IMR-90 (cell line): ENCODE data around the gene CNTN5. TPM values are rescaled to one million over a fixed set of nuclear protein-coding genes. Genes with fewer than 3 reads are reported as not detected.

Experiments
- ATAC-seq: fragments of 200-7000 bp; cut with Tn5 transposase; 2 replicates; pipeline ENCODE4 v1.9.1; 2020; ENCODE audit warnings: low read depth, mild to moderate bottlenecking, moderate library complexity
- BruUV-seq: library from RNA; stranded (reverse); fragments of 400-500 nt; replicated peaks from 2 replicates; lab custom pipeline; 2021; lab: Mats Ljungman, UMichigan
- CTCF ChIA-PET: fragments of 300-600 bp; formaldehyde crosslinking; extraction: SDS; loops from one replicate; lab custom pipeline; 2021; ENCODE audit warnings: antibody characterized with exemption; lab: Yijun Ruan, JAX
- POLR2A ChIA-PET: fragments of 300-600 bp; sonication (Branson Sonifier 250); formaldehyde crosslinking; loops from one replicate; lab custom pipeline; 2022; ENCODE audit warnings: antibody characterized with exemption; ENCODE audit not compliant: unreplicated experiment; lab: Charles Lee
- DNase-seq: peaks from one replicate; pipeline ENCODE4 v3.0.0; 2013
- H2AFZ ChIP-seq: replicated peaks from 2 replicates; pipeline ENCODE3; 2013; ENCODE audit warnings: low read length, mild to moderate bottlenecking; ENCODE audit not compliant: poor library complexity
- H2AK5ac ChIP-seq: 2 replicates; pipeline ENCODE4 v1.6.1; 2013; ENCODE audit warnings: low read depth, low read length, inconsistent platforms
- H2AK9ac ChIP-seq: replicated peaks from 2 replicates; pipeline ENCODE3; 2013; ENCODE audit warnings: mild to moderate bottlenecking, low read depth, low read length, moderate library complexity; ENCODE audit not compliant: poor library complexity
- H2BK120ac ChIP-seq: 2 replicates; pipeline ENCODE4 v1.6.1; 2013; ENCODE audit warnings: low read depth, low read length, inconsistent platforms
- H2BK15ac ChIP-seq: 3 replicates; pipeline ENCODE4 v1.6.1; 2013; ENCODE audit warnings: low read depth, low read length, inconsistent platforms
- H2BK20ac ChIP-seq: 2 replicates; pipeline ENCODE4 v1.6.1; 2013; ENCODE audit warnings: low read depth, mild to moderate bottlenecking, inconsistent platforms, low read length, moderate library complexity
- H2BK5ac ChIP-seq: 2 replicates; pipeline ENCODE4 v1.6.1; 2013; ENCODE audit warnings: mild to moderate bottlenecking, low read depth, low read length, inconsistent platforms; ENCODE audit not compliant: poor library complexity, severe bottlenecking
- H3K14ac ChIP-seq: replicated peaks from 2 replicates; pipeline ENCODE4 v1.6.1; 2013; ENCODE audit warnings: low read depth, low read length, inconsistent platforms
- H3K18ac ChIP-seq: 2 replicates; pipeline ENCODE4 v1.6.1; 2013; ENCODE audit warnings: low read depth, low read length, control low read depth
- H3K23ac ChIP-seq: 2 replicates; pipeline ENCODE4 v1.6.1; 2013; ENCODE audit warnings: low read depth, low read length, inconsistent platforms
- H3K27ac ChIP-seq: 2 replicates; pipeline ENCODE4 v1.5.1; 2013; ENCODE audit warnings: mild to moderate bottlenecking, control low read depth, low read length; ENCODE audit not compliant: insufficient read depth
- H3K27me3 ChIP-seq: 2 replicates; pipeline ENCODE4 v1.6.1; 2013; ENCODE audit warnings: low read length; ENCODE audit not compliant: control insufficient read depth, insufficient read depth
- H3K36me3 ChIP-seq: 2 replicates; pipeline ENCODE4 v1.6.1; 2013; ENCODE audit warnings: low read length, mixed read lengths; ENCODE audit not compliant: control insufficient read depth, insufficient read depth
- H3K4ac ChIP-seq: 2 replicates; pipeline ENCODE4 v1.6.1; 2013; ENCODE audit warnings: low read depth, low read length, inconsistent platforms
- H3K4me1 ChIP-seq: 2 replicates; pipeline ENCODE4 v1.6.1; 2013; ENCODE audit warnings: low read length, mixed read lengths; ENCODE audit not compliant: control insufficient read depth, insufficient read depth
- H3K4me2 ChIP-seq: 2 replicates; pipeline ENCODE4 v1.6.1; 2013; ENCODE audit warnings: low read depth, mild to moderate bottlenecking, control low read depth, low read length, moderate library complexity
- H3K4me3 ChIP-seq: 2 replicates; pipeline ENCODE4 v1.5.1; 2013; ENCODE audit warnings: low read depth, mild to moderate bottlenecking, control low read depth, low read length, moderate library complexity; ENCODE audit not compliant: insufficient read depth
- H3K56ac ChIP-seq: 2 replicates; pipeline ENCODE4 v1.6.1; 2013; ENCODE audit warnings: low read length, inconsistent platforms; ENCODE audit not compliant: insufficient read depth; ENCODE audit errors: extremely low read depth
- H3K79me1 ChIP-seq, 2 experiments: 2 replicates each; pipeline ENCODE4 v1.6.1; 2013; ENCODE audit warnings: low read length in 2 of 2, inconsistent platforms in 1 of 2, low read depth in 1 of 2
- H3K9ac ChIP-seq: 2 replicates; pipeline ENCODE4 v1.6.1; 2013; ENCODE audit warnings: low read depth, low read length, control low read depth
- H3K9me1 ChIP-seq: 2 replicates; pipeline ENCODE4 v1.6.1; 2013; ENCODE audit warnings: low read length, inconsistent platforms; ENCODE audit not compliant: insufficient read depth
- H3K9me3 ChIP-seq: 2 replicates; pipeline ENCODE4 v1.6.1; 2013; ENCODE audit warnings: low read length; ENCODE audit not compliant: control insufficient read depth, insufficient read depth
- H4K20me1 ChIP-seq: 2 replicates; pipeline ENCODE4 v1.6.1; 2013; ENCODE audit warnings: low read length, inconsistent platforms; ENCODE audit not compliant: insufficient read depth
- H4K5ac ChIP-seq: 2 replicates; pipeline ENCODE4 v1.6.1; 2013; ENCODE audit warnings: mild to moderate bottlenecking, low read depth, low read length, control low read depth
- H4K8ac ChIP-seq, 2 experiments: 2 replicates each; pipeline ENCODE4 v1.6.1; 2013; ENCODE audit warnings: low read depth in 2 of 2, low read length in 2 of 2, control low read depth in 1 of 2, inconsistent platforms in 1 of 2
- H4K91ac ChIP-seq: 2 replicates; pipeline ENCODE4 v1.6.1; 2013; ENCODE audit warnings: low read depth, low read length, inconsistent platforms; ENCODE audit not compliant: insufficient read depth
- CEBPB ChIP-seq: IDR thresholded peaks from 2 replicates; pipeline ENCODE4 v1.6.1; 2012; ENCODE audit warnings: low read depth, low read length, improper control_type of control experiment
- CHD1 ChIP-seq: IDR thresholded peaks from 2 replicates; pipeline ENCODE4 v1.6.1; 2012; ENCODE audit warnings: low read depth, low read length, improper control_type of control experiment
- RAD21 ChIP-seq: IDR thresholded peaks from 2 replicates; pipeline ENCODE4 v1.6.1; 2012; ENCODE audit warnings: low read length, improper control_type of control experiment
- RCOR1 ChIP-seq: IDR thresholded peaks from 2 replicates; pipeline ENCODE4 v1.6.1; 2012; ENCODE audit warnings: mild to moderate bottlenecking, low read length, improper control_type of control experiment; ENCODE audit not compliant: insufficient replicate concordance
- WGBS, 2 experiments: methylation state at CpG; one replicate each; pipeline versions ENCODE4 v1.1.5 to v1.1.7; 2013; ENCODE audit warnings: missing lambda C conversion rate in 2 of 2; ENCODE audit not compliant: insufficient read length in 1 of 2; ENCODE audit errors: extremely low coverage in 2 of 2; 5-methylcytosine and 5-hydroxymethylcytosine counted together
- dilution Hi-C: fragments of 300-500 bp; cut with HindIII; formaldehyde crosslinking; loops from one replicate; pipeline ENCODE4 v1.14.3; 2018; ENCODE audit warnings: low sequenced_read_pairs; ENCODE audit not compliant: unreplicated experiment
- in situ Hi-C: fragments of 300-500 bp; cut with MboI; formaldehyde crosslinking; loops from 3 replicates; pipeline ENCODE4 v1.14.3; 2019; ENCODE audit warnings: low sequenced_read_pairs, inconsistent platforms, mixed read lengths
- intact Hi-C: fragments of 100-400 bp; cut with micrococcal nuclease; formaldehyde crosslinking; loops from 2 replicates; pipeline ENCODE4 v1.10.0; 2022
- polyA plus RNA-seq, 3 experiments: library from polyadenylated mRNA; depleted of rRNA; stranded (reverse); fragments of >200 nt; gene quantifications; 2 replicates each; pipeline ENCODE4 v1.2.3, GENCODE V29; 2012; ENCODE audit warnings: low replicate concordance in 1 of 3
- total RNA-seq: library from RNA; depleted of rRNA; stranded (reverse); fragments of >200 nt; gene quantifications from 2 replicates; pipeline ENCODE4 v1.2.3, GENCODE V29; 2012
- TF ChIP-seq, protein P1 (sequence below): fragments of 150-350 bp; IDR thresholded peaks from 2 replicates; pipeline ENCODE4 v1.6.1; 2016; ENCODE audit warnings: low read depth, mild to moderate bottlenecking, low read length, moderate library complexity, borderline replicate concordance
- TF ChIP-seq, protein P2 (sequence below): conservative IDR thresholded peaks from 2 replicates; pipeline ENCODE4 v1.5.1; 2012; ENCODE audit warnings: mild to moderate bottlenecking, low read depth, low read length, improper control_type of control experiment

The CNTN5 gene
- total and polyA plus RNA-seq, 2 of the 4 experiments (the other 2 are of a cell fraction), result not detected

DNA sequence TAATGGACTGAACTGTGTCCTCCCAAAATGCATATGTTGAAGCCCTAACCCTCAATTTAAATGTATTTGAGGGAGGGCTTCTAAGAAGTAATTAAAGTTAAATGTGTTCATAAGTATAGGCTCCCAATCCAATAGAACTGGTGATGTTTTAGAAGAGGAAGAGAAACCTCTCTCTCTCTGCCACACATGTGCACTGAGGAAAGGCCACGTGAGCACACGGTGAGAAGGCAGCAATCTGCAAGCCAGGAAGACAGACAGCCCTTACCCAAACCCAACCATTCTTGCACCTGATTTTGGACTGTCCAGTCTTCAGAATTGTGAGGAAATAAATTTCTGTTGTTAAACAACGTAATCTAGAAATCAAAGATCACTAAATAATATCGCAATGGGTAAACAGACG lies 1164.8 kb downstream of the CNTN5 start:
- Histone ChIP-seq H2BK5ac (no peak overlapping the region), H3K4me2 (no peak overlapping the region), H3K4me3 (no peak overlapping the region), H4K5ac (no peak overlapping the region), H2AFZ (no peak overlapping the region), H3K79me1 (no peaks in the 10 kb centered on the region), H3K18ac (no peak overlapping the region), H2BK120ac (no peak overlapping the region), H3K4ac (no peak overlapping the region), H3K23ac (no peak overlapping the region), H3K56ac (no peak overlapping the region), H4K20me1 (no peaks in the 10 kb centered on the region), H3K9me3 (no peaks in the 10 kb centered on the region), H2AK9ac (no peak overlapping the region), H2AK5ac (no peak overlapping the region), H3K4me1 (no peaks in the 10 kb centered on the region), H3K27ac (no peak overlapping the region), H4K91ac (no peak overlapping the region), H2BK15ac (no peak overlapping the region), H3K36me3 (no peaks in the 10 kb centered on the region), H2BK20ac (no peak overlapping the region), H3K27me3 (no peaks in the 10 kb centered on the region), H3K9ac (no peak overlapping the region), H3K14ac (no peak overlapping the region), H3K9me1 (no peaks in the 10 kb centered on the region), H4K8ac (no peak overlapping the region)
- POLR2A ChIA-PET, result no interaction called here
- no CpG with 5 or more reads among the region's 5 CpGs for WGBS, 2 experiments
- intact Hi-C loops (no loop called here), in situ Hi-C loops (no loop called here), dilution Hi-C loops (no loop called here)
- no peak for DNase-seq
- CTCF ChIA-PET, result no interaction called here
- TF ChIP-seq, protein P1, sequence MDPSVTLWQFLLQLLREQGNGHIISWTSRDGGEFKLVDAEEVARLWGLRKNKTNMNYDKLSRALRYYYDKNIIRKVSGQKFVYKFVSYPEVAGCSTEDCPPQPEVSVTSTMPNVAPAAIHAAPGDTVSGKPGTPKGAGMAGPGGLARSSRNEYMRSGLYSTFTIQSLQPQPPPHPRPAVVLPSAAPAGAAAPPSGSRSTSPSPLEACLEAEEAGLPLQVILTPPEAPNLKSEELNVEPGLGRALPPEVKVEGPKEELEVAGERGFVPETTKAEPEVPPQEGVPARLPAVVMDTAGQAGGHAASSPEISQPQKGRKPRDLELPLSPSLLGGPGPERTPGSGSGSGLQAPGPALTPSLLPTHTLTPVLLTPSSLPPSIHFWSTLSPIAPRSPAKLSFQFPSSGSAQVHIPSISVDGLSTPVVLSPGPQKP, result no peak
- TF ChIP-seq, protein P2, sequence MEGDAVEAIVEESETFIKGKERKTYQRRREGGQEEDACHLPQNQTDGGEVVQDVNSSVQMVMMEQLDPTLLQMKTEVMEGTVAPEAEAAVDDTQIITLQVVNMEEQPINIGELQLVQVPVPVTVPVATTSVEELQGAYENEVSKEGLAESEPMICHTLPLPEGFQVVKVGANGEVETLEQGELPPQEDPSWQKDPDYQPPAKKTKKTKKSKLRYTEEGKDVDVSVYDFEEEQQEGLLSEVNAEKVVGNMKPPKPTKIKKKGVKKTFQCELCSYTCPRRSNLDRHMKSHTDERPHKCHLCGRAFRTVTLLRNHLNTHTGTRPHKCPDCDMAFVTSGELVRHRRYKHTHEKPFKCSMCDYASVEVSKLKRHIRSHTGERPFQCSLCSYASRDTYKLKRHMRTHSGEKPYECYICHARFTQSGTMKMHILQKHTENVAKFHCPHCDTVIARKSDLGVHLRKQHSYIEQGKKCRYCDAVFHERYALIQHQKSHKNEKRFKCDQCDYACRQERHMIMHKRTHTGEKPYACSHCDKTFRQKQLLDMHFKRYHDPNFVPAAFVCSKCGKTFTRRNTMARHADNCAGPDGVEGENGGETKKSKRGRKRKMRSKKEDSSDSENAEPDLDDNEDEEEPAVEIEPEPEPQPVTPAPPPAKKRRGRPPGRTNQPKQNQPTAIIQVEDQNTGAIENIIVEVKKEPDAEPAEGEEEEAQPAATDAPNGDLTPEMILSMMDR, result no peak
- TF ChIP-seq RCOR1, result no peak
- no peak for TF ChIP-seq RAD21
- TF ChIP-seq CEBPB, result no peak
- no peak for TF ChIP-seq CHD1
- no TSS peak for BruUV-seq
- no peak for ATAC-seq
